GF-D8 (cell line): ENCODE measurements around the gene THSD4.

Experiments used
- DNase-seq: peaks from one replicate; lab custom pipeline; 2025; lab: John Stamatoyannopoulos, UW

THSD4 gene

GRCh38 chr15:71585159-71585558 lies 469.9 kb downstream of the THSD4 start:
- DNase-seq: no peak

- no peak for DNase-seq
Observed at GRCh38 chr15:71586463-71586862, 471.2 kb downstream of the THSD4 start.

DNA sequence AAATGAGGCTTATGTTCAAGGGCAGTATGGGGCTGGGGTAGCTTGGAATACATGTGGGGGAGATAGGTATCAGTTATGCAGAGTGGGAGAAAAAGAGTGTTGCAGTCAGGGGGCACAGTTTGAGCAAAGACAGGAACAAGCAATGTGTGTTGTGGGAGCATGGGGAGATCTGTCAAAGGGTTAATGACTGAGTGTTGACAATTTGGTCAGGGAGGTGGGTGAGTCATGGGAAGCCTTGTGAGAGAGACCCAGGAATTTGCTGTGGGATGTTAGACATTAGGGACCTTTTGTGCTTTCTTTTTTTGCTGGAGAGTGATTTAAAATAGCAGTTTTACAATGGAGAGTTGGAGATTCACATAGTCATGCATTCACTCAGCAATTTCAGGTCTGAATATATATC lies 473.5 kb downstream of the THSD4 start:
- DNase-seq: no peak

DNA sequence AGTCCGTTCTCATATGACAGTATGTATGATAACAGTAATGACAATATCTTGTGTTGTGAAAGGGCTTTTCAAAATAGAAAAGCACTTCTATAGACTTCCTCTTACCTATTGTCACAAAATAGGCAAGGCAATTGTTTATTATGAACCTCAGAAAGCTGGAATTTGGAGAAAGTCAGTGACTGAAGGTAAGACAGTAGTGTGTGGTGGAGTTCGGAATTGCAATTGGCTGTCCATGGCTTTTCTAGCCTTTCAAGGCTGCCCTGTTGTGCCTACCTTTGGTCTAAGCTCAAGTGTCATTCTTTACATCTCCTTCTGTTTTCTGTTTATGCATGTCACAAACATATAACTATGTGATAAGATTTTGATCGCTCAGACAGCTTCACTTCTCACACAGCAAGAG lies 475.8 kb downstream of the THSD4 start:
- no peak for DNase-seq

- no peak for DNase-seq
Observed at GRCh38 chr15:71592203-71592602, 476.9 kb downstream of the THSD4 start.

DNA sequence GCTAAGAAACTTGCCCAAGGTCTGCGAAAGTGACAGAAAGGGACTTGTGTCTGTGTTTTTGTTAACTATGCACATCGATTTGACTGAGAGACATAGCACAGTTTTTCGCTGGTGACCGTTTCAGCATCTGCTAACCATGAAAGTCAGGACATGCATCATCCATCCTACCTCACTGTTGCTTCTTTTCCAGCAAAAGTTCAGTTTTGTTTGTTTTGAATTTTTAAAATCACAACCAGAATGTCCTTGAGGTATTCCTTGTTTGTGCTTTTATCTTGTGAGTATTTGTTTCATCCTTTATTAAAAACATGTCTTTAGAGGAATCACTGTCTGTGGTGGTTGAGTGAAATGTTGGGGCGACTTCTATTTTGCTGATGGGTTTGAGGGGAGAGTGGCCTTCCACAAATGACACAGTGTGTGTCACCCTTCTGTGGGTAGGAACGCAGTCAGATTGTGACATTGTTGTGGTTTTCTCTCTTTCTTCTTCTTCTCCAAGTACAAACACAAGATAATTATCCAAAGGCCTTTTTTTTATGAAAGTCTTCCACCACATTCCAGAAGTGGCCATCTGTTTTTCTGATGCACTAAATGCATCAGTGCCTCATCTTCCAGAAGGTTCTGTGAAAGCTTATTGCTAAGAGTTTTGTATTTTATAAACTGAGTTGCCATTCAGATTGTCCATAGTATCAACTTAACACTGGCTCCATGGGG lies 480.7 kb downstream of the THSD4 start:
- no peak for DNase-seq

GRCh38 chr15:71596672-71597071 lies 481.4 kb downstream of the THSD4 start:
- DNase-seq: no peak

DNA sequence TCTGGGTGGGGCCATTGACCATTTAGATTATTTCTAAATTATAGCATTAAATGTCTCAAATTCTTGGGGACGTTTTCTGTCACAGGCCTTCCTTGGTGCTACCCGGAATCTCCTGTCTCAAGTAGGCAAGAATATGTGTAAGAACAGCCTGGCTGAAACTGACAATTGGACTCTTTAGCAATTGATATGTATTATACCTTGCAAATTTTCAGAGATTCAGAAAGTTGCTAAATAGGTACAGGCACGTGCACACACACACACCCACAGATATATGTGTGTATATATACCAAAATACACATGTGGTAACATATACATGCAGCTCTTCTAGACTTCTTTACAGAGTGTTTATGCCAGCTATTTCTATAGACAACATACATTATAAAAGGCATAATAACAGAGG lies 481.9 kb downstream of the THSD4 start:
- no peak for DNase-seq

- no peak for DNase-seq
Observed at GRCh38 chr15:71597637-71598036, 482.4 kb downstream of the THSD4 start.

DNA sequence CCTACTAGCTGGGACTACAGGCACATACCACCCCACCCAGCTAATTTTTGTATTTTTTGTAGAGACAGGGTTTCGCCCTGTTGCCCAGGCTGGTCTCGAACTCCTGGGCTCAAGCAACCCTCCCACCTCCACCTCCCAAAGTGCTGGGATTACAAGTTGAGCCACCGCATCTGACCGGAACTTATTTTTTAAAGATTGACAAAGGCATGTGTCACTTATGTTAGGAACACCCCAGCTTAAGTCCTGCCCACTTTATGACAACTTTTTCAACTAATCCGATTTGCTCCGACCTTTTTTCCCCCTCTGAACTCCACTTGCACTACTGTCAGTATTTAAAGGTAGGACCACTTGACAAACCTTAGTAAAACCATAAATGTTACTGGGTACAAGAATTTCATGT lies 483.5 kb downstream of the THSD4 start:
- DNase-seq: no peak

- DNase-seq: no peak
Observed at GRCh38 chr15:71599418-71600151, 484.3 kb downstream of the THSD4 start.

DNA sequence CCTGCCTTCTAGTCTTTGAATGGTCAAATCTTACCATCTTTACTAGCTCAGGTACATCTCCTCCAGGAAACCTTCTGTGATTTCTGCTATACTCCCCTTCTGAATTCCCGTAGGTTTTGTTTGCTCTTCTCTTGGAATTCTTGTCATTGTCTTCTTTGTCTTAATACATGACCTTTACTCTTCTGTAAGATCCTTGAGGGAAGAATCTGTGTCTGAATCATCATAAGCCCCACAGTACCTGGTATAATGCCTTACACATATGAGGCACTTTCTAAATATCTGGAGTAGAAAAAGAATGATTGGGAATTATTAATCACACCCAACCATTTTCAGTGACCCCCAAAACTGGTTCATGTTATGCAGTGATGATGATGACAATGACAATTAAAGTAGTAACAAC lies 485.0 kb downstream of the THSD4 start:
- no peak for DNase-seq

- DNase-seq: no peak
Observed at GRCh38 chr15:71601038-71601834, 486.0 kb downstream of the THSD4 start.

- no peak for DNase-seq
Observed at GRCh38 chr15:71603379-71603778, 488.1 kb downstream of the THSD4 start.

DNA sequence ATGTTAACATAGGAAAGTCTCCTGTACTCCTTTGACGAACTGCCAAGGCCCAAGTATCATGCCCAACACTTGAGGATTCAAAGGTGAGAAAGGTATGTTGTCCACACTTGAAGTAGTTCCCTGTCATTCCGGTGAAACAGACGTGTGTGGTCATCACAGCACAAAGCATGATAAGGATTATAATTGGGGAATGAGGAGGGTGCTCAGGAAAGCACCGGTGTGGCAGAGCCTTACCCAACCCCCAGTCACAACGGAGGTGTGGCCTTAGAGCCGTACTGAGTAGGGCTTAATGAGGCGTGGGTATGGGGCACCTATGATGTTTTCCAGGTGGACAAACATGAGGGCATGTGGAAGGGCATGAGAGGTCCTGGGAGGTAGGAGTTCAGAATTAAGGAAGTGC lies 492.1 kb downstream of the THSD4 start:
- no peak for DNase-seq

DNA sequence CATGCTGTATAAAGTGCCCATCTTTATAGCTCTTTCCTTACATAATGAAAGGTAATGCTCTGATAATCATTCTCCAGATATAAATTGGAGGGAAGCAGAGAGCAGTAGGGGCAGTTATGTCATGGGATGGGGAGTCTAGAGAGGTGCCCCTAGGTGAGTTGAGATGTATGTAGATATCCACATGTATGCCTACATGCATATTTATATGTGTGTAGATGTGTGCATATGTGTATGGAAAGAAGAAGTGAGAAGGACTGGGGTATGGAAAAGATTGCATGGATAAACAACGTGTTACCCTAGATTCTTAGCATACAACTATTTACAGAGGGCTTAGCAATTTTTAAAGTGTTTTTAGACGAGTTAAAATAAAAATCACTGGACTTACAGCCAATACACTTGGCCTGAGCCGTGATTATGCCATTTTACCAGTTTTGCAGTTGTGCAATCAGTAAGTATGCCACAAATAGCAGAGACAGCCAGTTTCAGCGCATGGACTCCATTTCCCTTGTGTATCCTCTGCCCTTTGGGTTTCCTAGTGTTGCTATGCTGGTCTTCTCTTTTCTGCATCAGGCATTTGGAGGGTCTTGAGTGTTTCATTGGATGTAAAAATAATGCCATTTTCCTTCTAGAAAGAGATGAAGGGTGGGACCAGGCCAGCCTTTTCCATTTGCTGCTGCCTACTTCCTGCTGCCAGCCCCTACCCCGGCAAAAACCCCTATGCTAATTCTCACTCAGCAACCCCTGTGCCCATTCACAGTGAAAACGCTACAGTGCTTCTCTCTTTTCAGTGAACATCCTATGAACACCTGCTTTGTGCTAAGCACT lies 495.7 kb downstream of the THSD4 start:
- no peak for DNase-seq

GRCh38 chr15:71611553-71612396 lies 496.5 kb downstream of the THSD4 start:
- no peak for DNase-seq

- no peak for DNase-seq
Observed at GRCh38 chr15:71612397-71612722, 497.1 kb downstream of the THSD4 start.

DNA sequence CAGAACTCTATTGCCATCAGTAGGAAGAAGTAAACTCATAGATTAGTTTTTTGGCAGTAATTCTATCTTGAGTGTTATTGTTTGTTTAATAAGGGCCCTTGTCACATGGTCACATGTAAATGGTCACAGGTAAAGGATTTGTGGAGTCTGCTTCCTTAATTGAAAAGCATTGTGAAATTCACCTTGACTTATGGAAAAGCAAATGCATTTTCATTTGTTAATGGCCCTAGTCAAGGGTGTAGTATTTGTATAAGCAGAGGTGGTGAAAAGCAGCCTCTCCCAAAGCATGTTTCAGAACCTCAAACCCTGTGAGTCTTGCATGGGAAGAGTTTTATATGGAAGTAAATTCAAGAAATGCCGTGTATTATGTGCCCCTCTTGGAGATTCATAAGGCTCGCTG lies 497.6 kb downstream of the THSD4 start:
- no peak for DNase-seq

DNA sequence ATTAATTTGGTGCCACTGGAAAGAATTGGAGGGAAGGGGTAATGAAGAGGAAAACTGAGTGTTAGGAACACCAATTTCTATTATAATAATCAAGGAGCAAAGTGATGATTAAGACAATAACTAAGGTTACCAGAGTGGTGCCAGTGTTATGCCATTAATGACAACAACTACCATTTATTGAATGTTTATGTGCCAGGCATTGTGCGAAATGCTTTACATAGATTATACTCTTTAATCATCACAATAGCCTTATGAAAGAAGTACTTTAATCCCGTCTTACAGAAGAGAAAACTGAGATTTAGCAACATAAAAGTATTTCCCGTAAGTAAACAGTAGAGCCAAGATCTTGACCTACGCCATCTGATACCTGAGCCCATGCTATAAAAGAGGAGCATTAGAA lies 507.8 kb downstream of the THSD4 start:
- DNase-seq: no peak

- no peak for DNase-seq
Observed at GRCh38 chr15:71626596-71627088, 511.4 kb downstream of the THSD4 start.
